Measurements from ENCODE around the gene DCAF17.
"Not testable (repeated sequence)": the region's sequence is repeated elsewhere in the genome, so short reads cannot be mapped to it uniquely, and the experiment has no call there.

DCAF17 gene

DNA sequence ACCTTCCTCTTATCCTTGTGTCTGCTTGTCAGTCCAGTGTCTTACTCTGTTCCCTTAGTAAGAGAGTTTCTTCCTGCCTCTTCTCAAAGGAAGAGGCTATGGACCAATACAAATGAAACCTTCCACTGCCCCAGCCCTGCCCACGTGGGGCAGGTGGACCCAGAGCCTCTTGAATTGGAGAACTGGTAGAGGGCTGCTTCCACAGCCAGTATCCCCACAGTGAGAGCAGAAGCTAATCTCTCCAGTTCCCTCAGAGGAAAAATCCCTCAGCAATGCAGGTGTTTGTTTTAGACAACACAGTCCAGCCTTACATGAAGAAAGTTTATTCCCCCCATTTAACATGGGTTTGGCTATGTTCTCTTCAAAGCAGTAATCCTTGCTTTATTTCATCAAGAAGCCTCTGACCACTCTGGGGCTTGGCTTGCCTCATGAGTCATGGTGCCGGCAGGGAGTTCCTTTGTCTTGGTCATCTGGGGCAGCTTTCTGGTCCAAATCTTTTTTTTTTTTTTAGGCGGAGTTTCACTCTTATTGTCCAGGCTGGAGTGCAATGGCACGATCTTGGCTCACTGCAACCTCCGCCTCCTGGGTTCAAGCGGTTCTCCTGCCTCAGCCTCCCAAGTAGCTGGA lies 81.8 kb downstream of the DCAF17 start:
- no peak for DNase-seq

- no peak for DNase-seq
Observed at GRCh38 chr2:171516793-171517192, 82.8 kb downstream of the DCAF17 start.

- no peak for DNase-seq
Observed at GRCh38 chr2:171520471-171520870, 86.4 kb downstream of the DCAF17 start.

- DNase-seq, result no peak
Observed at GRCh38 chr2:171521361-171522051, 87.5 kb downstream of the DCAF17 start.

DNA sequence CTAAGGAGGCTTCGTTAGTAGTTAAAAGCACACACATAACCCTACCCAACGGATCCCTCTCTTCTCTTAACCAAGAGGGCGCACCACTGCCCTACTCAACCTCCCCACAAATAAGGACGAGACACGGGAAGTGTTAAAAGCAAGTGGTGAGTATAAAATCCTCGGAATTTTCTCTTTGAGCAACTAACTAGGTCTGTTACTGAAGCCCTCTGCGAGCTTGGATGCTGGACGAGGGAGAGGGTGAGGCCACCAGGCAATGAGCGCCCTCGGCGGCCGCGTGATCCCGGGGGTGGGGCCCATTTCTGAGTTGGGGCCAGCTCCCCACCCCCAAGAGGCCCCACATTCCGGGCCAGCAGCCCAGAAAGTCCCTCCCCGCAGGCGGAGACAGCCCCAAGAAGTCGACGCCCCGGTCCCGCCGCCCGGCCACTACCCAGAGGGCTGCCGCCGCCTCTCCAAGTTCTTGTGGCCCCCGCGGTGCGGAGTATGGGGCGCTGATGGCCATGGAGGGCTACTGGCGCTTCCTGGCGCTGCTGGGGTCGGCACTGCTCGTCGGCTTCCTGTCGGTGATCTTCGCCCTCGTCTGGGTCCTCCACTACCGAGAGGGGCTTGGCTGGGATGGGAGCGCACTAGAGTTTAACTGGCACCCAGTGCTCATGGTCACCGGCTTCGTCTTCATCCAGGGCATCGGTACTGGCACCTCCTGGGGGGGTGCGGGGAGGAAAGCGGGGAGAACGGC lies 88.2 kb downstream of the DCAF17 start, which contains the start of gene CYBRD1:
CYBRD1 (plus strand) TSS at position 423 of the 736 bp plus-strand sequence; CDS start at position 495, 72 bp downstream.
- no peak for DNase-seq

- no peak for DNase-seq
Observed at GRCh38 chr2:171522788-171523087, 88.7 kb downstream of the DCAF17 start.

GRCh38 chr2:171523088-171524017 lies 89.3 kb downstream of the DCAF17 start:
- DNase-seq, result no peak

GRCh38 chr2:171524018-171524401 lies 90.0 kb downstream of the DCAF17 start:
- DNase-seq, result no peak

DNA sequence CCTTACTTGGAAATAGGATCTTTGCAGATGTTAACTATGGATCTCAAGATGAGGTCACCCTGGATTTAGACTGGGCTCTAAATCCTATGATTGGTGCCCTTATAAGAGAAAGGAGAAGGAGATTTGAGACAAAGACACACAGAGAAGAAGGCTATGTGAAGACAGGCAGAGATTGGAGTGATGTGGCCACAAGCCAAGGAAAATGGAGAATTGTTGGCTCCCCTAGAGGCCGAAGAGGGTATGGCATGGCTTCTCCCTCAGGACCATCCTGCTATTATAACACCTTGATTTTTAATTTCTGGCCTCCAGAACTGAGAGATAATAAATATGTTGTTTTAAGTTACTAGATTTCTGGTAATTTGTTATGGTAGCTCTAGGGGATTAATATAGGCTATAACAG lies 95.9 kb downstream of the DCAF17 start:
- no peak for DNase-seq

- no peak for DNase-seq
Observed at GRCh38 chr2:171530378-171530777, 96.4 kb downstream of the DCAF17 start.

- not testable (repeated sequence) for DNase-seq
Observed at GRCh38 chr2:171530859-171531258, 96.8 kb downstream of the DCAF17 start.

DNA sequence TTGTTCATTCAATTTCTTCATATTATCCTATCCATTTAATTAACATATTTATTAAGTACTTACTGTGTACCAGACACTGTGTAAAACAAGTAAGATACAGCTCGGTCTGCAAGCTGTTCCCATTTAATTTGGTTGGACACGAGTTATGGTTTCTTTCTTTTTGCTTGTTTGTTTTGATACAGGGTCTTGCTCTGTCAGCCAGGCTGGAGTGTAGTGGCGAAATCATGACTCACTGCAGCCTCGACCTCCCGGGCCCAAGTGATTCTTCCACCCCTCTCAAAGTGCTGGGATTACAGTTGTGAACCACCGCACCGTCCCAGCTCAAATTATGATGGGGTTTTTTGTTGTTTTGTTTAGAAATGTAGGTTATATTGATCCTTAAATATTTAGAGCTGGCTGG lies 97.3 kb downstream of the DCAF17 start:
- DNase-seq, result no peak

DNA sequence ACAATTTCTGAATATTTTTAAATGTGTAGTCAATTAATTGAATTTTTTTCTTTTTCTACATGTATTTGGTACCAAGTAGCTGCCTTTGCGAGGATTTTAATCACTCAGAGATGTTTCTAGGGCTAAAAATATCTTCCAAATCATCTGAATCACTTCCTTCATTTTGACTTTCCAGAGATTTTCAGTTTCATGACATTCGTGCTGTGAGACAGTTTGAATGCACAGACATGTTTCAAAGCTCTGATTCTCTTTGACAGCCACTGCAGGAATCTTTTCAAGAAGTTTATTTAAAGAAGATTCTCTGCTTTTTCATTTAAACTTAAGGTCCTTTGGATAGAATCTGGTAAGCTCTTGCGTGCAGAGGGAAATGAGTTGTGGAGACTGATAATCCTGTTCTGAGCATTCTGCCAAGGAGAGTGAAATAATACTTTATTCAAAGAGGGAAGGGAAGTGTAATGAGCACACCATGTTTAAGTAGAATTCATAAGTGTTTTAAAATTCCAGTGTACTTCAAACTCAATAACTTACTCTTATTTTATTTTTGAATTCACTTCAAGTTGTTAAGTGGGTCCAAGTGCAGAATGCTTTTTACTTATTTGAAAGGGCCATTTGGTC lies 97.9 kb downstream of the DCAF17 start:
- no peak for DNase-seq

- no peak for DNase-seq
Observed at GRCh38 chr2:171533331-171533730, 99.3 kb downstream of the DCAF17 start.

Measured in activated CD4-positive, alpha-beta T cell treated with anti-CD3 and anti-CD28 coated beads for 4 hours (primary cell).